ENCODE measurements around the gene TPSD1. TPM values are rescaled to one million over a fixed set of nuclear protein-coding genes. Genes with fewer than 3 reads are reported as not detected.

Gene TPSD1
- total RNA-seq, 1 experiment from 2014 or later: 0.31 TPM

- TF ChIP-seq ATF2 (CRISPR knock-in tag; IDR thresholded peaks at IDR 0.05; ENCODE audit: borderline replicate concordance, low read depth): no peak
- TF ChIP-seq SMAD4 (CRISPR knock-in tag; IDR thresholded peaks at IDR 0.05): no peak
- TF ChIP-seq CREB1 (CRISPR knock-in tag; IDR thresholded peaks at IDR 0.05): no peak
These were observed 42.6 kb upstream of the TPSD1 start (continued) for GRCh38 chr16:1213231-1213630.

- CTCF ChIA-PET: no interaction called here
- TF ChIP-seq SMAD4 (CRISPR knock-in tag; IDR thresholded peaks at IDR 0.05) (no peak), ZNF512 (CRISPR knock-in tag; IDR thresholded peaks at IDR 0.05; ENCODE audit: borderline replicate concordance) (no peak), E2F5 (CRISPR knock-in tag; IDR thresholded peaks at IDR 0.05) (no peak), TP53 (CRISPR knock-in tag; IDR thresholded peaks at IDR 0.05) (no peak), FOXJ3 (CRISPR knock-in tag; IDR thresholded peaks at IDR 0.05; ENCODE audit: borderline replicate concordance) (no peak), ZNF532 (CRISPR knock-in tag; IDR thresholded peaks at IDR 0.05; ENCODE audit: borderline replicate concordance) (no peak), ERG (CRISPR knock-in tag; IDR thresholded peaks at IDR 0.05) (no peak), ZNF416 (CRISPR knock-in tag; IDR thresholded peaks at IDR 0.05) (no peak), IRF1 (CRISPR knock-in tag; IDR thresholded peaks at IDR 0.05) (no peak), FOXK1 (CRISPR knock-in tag; IDR thresholded peaks at IDR 0.05) (no peak), GTF2I (CRISPR knock-in tag; conservative IDR thresholded peaks at IDR 0.05) (no peak), ZNF396 (CRISPR knock-in tag; IDR thresholded peaks at IDR 0.05; ENCODE audit: borderline replicate concordance) (no peak), MLX (CRISPR knock-in tag; IDR thresholded peaks at IDR 0.05) (no peak), ZNF317 (CRISPR knock-in tag; IDR thresholded peaks at IDR 0.05; ENCODE audit: borderline replicate concordance, low read depth) (no peak), AR (CRISPR knock-in tag; IDR thresholded peaks at IDR 0.05) (no peak), SP1 (CRISPR knock-in tag; conservative IDR thresholded peaks at IDR 0.05) (no peak), ZBTB21 (CRISPR knock-in tag; IDR thresholded peaks at IDR 0.05; ENCODE audit: borderline replicate concordance) (no peak), ATF3 (CRISPR knock-in tag; conservative IDR thresholded peaks at IDR 0.05) (no peak), ZNF232 (CRISPR knock-in tag; IDR thresholded peaks at IDR 0.05) (no peak)
These were observed 42.0 kb upstream of the TPSD1 start for GRCh38 chr16:1213796-1214372.

More at GRCh38 chr16:1213796-1214372, 42.0 kb upstream of the TPSD1 start:
- Mint-ChIP-seq H3K4me1 (no peaks in the 10 kb centered on the region), H3K9me3 (no peaks in the 10 kb centered on the region), H3K36me3 (no peaks in the 10 kb centered on the region), H3K27ac (no peak overlapping the region), H3K27me3 (ENCODE audit: low read depth) (no peaks in the 10 kb centered on the region), H3K4me3 (no peak overlapping the region)
- DNase-seq (ENCODE audit: low spot score) (no peak), ATAC-seq (no peak)
- POLR2A ChIA-PET: no interaction called here

Data from WTC11 (cell line).